Caco-2 (cell line): ENCODE results near the gene ZNF804B. TPM values are rescaled to one million over a fixed set of nuclear protein-coding genes. Genes with fewer than 3 reads are reported as not detected.

Experiments
- BruUV-seq: library from RNA; stranded (reverse); fragments of 400-500 nt; replicated peaks from 2 replicates; lab custom pipeline; 2021; lab: Mats Ljungman, UMichigan
- CTCF ChIA-PET: fragments of 300-600 bp; sonication (Branson Sonifier 250); formaldehyde crosslinking; loops from one replicate; lab custom pipeline; 2022; ENCODE audit warnings: antibody characterized with exemption; lab: Charles Lee
- POLR2A ChIA-PET: fragments of 300-600 bp; sonication (Branson Sonifier 250); formaldehyde crosslinking; loops from one replicate; lab custom pipeline; 2022; ENCODE audit warnings: antibody characterized with exemption; lab: Charles Lee
- DNase-seq, 2 experiments: peaks; one replicate each; pipeline versions ENCODE4 v3.0.0 to v3.0.0-alpha.2; 2020 to 2022
- H3K27me3 ChIP-seq: replicated peaks from 2 replicates; pipeline ENCODE4 v1.6.0; 2011; ENCODE audit warnings: low read length; ENCODE audit not compliant: control insufficient read depth, insufficient read depth
- H3K36me3 ChIP-seq: 2 replicates; pipeline ENCODE4 v1.5.1; 2011; ENCODE audit warnings: low read length; ENCODE audit not compliant: control insufficient read depth, insufficient read depth
- H3K4me1 ChIP-seq: fragments of 250-450 bp; sonication (Bioruptor Pico); 2 replicates; pipeline ENCODE4 v1.5.1; 2020; ENCODE audit warnings: mild to moderate bottlenecking
- H3K4me3 ChIP-seq: 2 replicates; pipeline ENCODE4 v1.5.1; 2011; ENCODE audit warnings: low read depth, mild to moderate bottlenecking, control low read depth, low read length
- H3K9me3 ChIP-seq: fragments of 250-450 bp; sonication (Bioruptor Pico); 2 replicates; pipeline ENCODE4 v1.5.1; 2020; ENCODE audit warnings: mild to moderate bottlenecking, moderate library complexity
- H3K27ac Mint-ChIP-seq: one replicate; pipeline ENCODE4 v1.8.0; 2022; ENCODE audit warnings: mixed read lengths; ENCODE audit not compliant: unreplicated experiment
- H3K27me3 Mint-ChIP-seq: one replicate; pipeline ENCODE4 v1.8.0; 2022; ENCODE audit warnings: mixed read lengths; ENCODE audit not compliant: insufficient read depth, unreplicated experiment
- H3K36me3 Mint-ChIP-seq: one replicate; pipeline ENCODE4 v1.8.0; 2022; ENCODE audit warnings: mild to moderate bottlenecking, mixed read lengths; ENCODE audit not compliant: insufficient read depth, unreplicated experiment
- H3K4me1 Mint-ChIP-seq: one replicate; pipeline ENCODE4 v1.8.0; 2022; ENCODE audit warnings: low read depth, mixed read lengths; ENCODE audit not compliant: unreplicated experiment
- H3K4me3 Mint-ChIP-seq: one replicate; pipeline ENCODE4 v1.8.0; 2022; ENCODE audit warnings: mild to moderate bottlenecking, moderate library complexity, mixed read lengths; ENCODE audit not compliant: unreplicated experiment
- H3K9me3 Mint-ChIP-seq: one replicate; pipeline ENCODE4 v1.8.0; 2022; ENCODE audit warnings: mixed read lengths; ENCODE audit not compliant: unreplicated experiment
- intact Hi-C: fragments of 100-400 bp; cut with micrococcal nuclease; formaldehyde crosslinking; loops from one replicate; pipeline ENCODE4 v1.10.0; 2022; ENCODE audit not compliant: unreplicated experiment
- total RNA-seq: library from RNA; stranded (reverse); gene quantifications from 2 replicates; pipeline ENCODE4 v1.2.3, GENCODE V29; 2022
- TF ChIP-seq, protein P1 (sequence below), 2 experiments: fragments of 200-600 bp in 1 of 2; IDR thresholded peaks; 1 replicate in 1 of 2; 2 replicates in 1 of 2; pipeline versions ENCODE4 v1.5.1 to v1.8.0; 2011 to 2022; ENCODE audit warnings: antibody characterized with exemption in 1 of 2, control low read depth in 1 of 2, inconsistent platforms in 1 of 2, low read depth in 1 of 2, low read length in 1 of 2, mild to moderate bottlenecking in 1 of 2, moderate library complexity in 1 of 2; ENCODE audit not compliant: insufficient read depth in 1 of 2, severe bottlenecking in 1 of 2, unreplicated experiment in 1 of 2

The ZNF804B gene
- total RNA-seq, 1 experiment from 2014 or later = not detected

DNA sequence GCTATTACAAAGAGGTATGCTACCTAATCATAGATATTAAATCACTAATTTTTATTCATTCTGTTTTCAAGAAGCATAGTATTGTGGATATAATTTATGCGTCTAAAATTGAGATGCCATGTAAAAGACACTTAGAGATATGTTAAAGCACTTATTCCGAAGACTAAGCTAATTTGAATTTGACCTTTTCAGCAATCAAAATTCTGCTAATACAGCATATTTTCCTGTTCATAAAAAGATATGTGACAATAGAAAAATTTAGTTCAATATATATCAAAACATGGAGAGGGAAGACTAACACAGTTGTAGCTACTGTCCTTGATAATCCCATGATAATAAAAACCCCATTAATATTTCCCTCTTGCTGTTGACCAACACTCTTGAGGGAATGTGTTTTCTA, 422.6 kb downstream of the ZNF804B start:
- Histone ChIP-seq H3K4me3 (no peak overlapping the region), H3K4me1 (peaks cover 7% of the 10 kb centered on the region; the same call in 1 of the 2 replicates), H3K36me3 (no peaks in the 10 kb centered on the region), H3K9me3 (no peaks in the 10 kb centered on the region), H3K27me3 (no peaks in the 10 kb centered on the region)
- BruUV-seq = no TSS peak
- peaks cover 19% of the 10 kb centered on the region for H3K9me3 Mint-ChIP-seq
- no peak overlapping the region for H3K27ac Mint-ChIP-seq
- intact Hi-C loops = no loop called here
- H3K36me3 Mint-ChIP-seq = no peaks in the 10 kb centered on the region
- CTCF ChIA-PET = no interaction called here
- POLR2A ChIA-PET = no interaction called here
- H3K27me3 Mint-ChIP-seq = no peaks in the 10 kb centered on the region
- TF ChIP-seq, protein P1, sequence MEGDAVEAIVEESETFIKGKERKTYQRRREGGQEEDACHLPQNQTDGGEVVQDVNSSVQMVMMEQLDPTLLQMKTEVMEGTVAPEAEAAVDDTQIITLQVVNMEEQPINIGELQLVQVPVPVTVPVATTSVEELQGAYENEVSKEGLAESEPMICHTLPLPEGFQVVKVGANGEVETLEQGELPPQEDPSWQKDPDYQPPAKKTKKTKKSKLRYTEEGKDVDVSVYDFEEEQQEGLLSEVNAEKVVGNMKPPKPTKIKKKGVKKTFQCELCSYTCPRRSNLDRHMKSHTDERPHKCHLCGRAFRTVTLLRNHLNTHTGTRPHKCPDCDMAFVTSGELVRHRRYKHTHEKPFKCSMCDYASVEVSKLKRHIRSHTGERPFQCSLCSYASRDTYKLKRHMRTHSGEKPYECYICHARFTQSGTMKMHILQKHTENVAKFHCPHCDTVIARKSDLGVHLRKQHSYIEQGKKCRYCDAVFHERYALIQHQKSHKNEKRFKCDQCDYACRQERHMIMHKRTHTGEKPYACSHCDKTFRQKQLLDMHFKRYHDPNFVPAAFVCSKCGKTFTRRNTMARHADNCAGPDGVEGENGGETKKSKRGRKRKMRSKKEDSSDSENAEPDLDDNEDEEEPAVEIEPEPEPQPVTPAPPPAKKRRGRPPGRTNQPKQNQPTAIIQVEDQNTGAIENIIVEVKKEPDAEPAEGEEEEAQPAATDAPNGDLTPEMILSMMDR (IDR thresholded peaks at IDR 0.05; ENCODE audit: insufficient read depth in 1 of 2, low read depth in 1 of 2, low read length in 1 of 2, severe bottlenecking in 1 of 2, unreplicated experiment in 1 of 2) = no peak
- peaks cover 7% of the 10 kb centered on the region for H3K4me1 Mint-ChIP-seq
- no peak for DNase-seq
- H3K4me3 Mint-ChIP-seq = no peak overlapping the region

DNA sequence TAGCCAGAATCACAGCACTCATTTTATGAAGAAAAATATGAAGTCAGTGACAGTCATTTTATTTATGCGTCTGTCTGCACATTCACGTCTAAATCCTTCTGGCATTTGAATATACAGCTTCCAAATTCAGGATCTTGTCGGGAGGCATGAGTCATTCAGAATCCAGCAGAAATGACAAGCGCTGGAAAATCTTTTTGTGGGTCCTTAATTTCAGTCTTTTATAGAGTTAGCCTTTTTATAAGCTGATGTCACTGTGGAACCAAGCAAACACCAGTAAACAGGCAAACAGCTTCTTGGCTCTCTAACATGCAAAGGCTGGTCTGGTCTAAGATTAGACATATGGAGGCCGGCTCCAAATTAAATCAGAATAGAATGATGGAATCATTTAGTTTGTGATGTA, 424.2 kb downstream of the ZNF804B start:
- ChIA-PET POLR2A (no interaction called here), CTCF (interaction anchor here (0.6 kb wide), 1 partner anchor 125 kb away, joined by 3 read pairs; no protein-coding TSS in a partner anchor)
- peaks cover 7% of the 10 kb centered on the region; the same call in 1 of the 2 replicates for H3K4me1 ChIP-seq
- intact Hi-C loops = no loop called here
- Mint-ChIP-seq H3K4me1 (peaks cover 7% of the 10 kb centered on the region), H3K9me3 (peaks cover 7% of the 10 kb centered on the region), H3K27ac (no peak overlapping the region), H3K27me3 (no peaks in the 10 kb centered on the region), H3K4me3 (no peak overlapping the region), H3K36me3 (no peaks in the 10 kb centered on the region)
- TF ChIP-seq, protein P1 (IDR thresholded peaks at IDR 0.05; ENCODE audit: insufficient read depth in 1 of 2, low read depth in 1 of 2, low read length in 1 of 2, severe bottlenecking in 1 of 2, unreplicated experiment in 1 of 2) = no peak
- H3K9me3 ChIP-seq = no peaks in the 10 kb centered on the region
- DNase-seq = no peak
- H3K4me3 ChIP-seq = no peak overlapping the region
- H3K36me3 ChIP-seq = no peaks in the 10 kb centered on the region
- H3K27me3 ChIP-seq = no peaks in the 10 kb centered on the region
- BruUV-seq = no TSS peak

DNA sequence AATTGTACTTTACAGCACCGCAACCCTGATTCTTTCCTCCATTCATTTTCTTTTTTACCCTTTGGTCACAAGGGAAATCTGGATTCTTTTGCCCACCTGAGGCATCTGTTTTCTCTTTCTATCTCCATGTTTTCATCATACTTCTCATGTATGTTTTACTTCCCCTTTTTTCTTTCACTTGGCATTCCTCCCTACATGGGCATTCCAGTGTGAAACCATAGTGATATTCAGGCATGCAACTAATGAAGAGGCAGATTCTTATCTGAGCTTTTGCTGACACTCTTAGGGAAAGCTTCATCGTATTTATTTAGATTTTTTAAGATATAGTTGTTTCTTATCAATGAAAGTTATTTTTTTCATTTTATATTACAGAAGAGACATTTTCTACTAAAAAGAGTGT, 441.3 kb downstream of the ZNF804B start:
- Mint-ChIP-seq H3K36me3 (no peaks in the 10 kb centered on the region), H3K4me1 (no peaks in the 10 kb centered on the region), H3K27ac (peak overlapping the region; percentile 6), H3K4me3 (no peak overlapping the region), H3K9me3 (no peaks in the 10 kb centered on the region), H3K27me3 (no peaks in the 10 kb centered on the region)
- Histone ChIP-seq H3K36me3 (no peaks in the 10 kb centered on the region), H3K4me3 (no peak overlapping the region), H3K27me3 (no peaks in the 10 kb centered on the region), H3K9me3 (no peaks in the 10 kb centered on the region), H3K4me1 (no peaks in the 10 kb centered on the region)
- no TSS peak for BruUV-seq
- ChIA-PET POLR2A (no interaction called here), CTCF (no interaction called here)
- intact Hi-C loops = no loop called here
- TF ChIP-seq, protein P1 (IDR thresholded peaks at IDR 0.05; ENCODE audit: insufficient read depth in 1 of 2, low read depth in 1 of 2, low read length in 1 of 2, severe bottlenecking in 1 of 2, unreplicated experiment in 1 of 2) = no peak
- DNase-seq = no peak
